GM12878 (cell line): ENCODE results near the gene LTBP3. TPM values are rescaled to one million over a fixed set of nuclear protein-coding genes. Genes with fewer than 3 reads are reported as not detected.

Experiments
- BRCA1 ChIP-seq: IDR thresholded peaks from 2 replicates; pipeline ENCODE4 v1.6.1; 2011; ENCODE audit warnings: low read depth, low read length, improper control_type of control experiment
- DPF2 ChIP-seq: fragments of 450-650 bp; IDR thresholded peaks from 2 replicates; pipeline ENCODE4 v1.6.1; 2017; ENCODE audit warnings: mild to moderate bottlenecking
- EED ChIP-seq: sonication (generic); IDR thresholded peaks from 2 replicates; pipeline ENCODE4 v1.6.1; 2016; ENCODE audit warnings: antibody characterized with exemption, low read depth
- ESRRA ChIP-seq: IDR thresholded peaks from 2 replicates; pipeline ENCODE4 v1.6.1; 2012; ENCODE audit warnings: mild to moderate bottlenecking, low read length, improper control_type of control experiment
- IKZF2 ChIP-seq, 2 experiments: fragments of 450-650 bp; IDR thresholded peaks; 2 replicates each; pipeline ENCODE4 v1.6.1; 2017; ENCODE audit warnings: mild to moderate bottlenecking in 2 of 2, moderate library complexity in 2 of 2
- JUNB ChIP-seq: IDR thresholded peaks from 2 replicates; pipeline ENCODE4 v1.6.1; 2016; ENCODE audit warnings: antibody characterized with exemption, mild to moderate bottlenecking
- JUND ChIP-seq: IDR thresholded peaks from 2 replicates; pipeline ENCODE4 v1.6.1; 2012; ENCODE audit warnings: low read depth, mild to moderate bottlenecking, low read length, improper control_type of control experiment, moderate library complexity
- KLF5 ChIP-seq: fragments of 450-650 bp; IDR thresholded peaks from 2 replicates; pipeline ENCODE4 v1.6.1; 2014; ENCODE audit warnings: mild to moderate bottlenecking; ENCODE audit not compliant: partially characterized antibody
- MTA3 ChIP-seq: IDR thresholded peaks from 2 replicates; pipeline ENCODE4 v1.6.1; 2012; ENCODE audit warnings: low read length, inconsistent platforms, borderline replicate concordance
- MXI1 ChIP-seq: fragments of 150-350 bp; IDR thresholded peaks from 2 replicates; pipeline ENCODE4 v1.6.1; 2011; ENCODE audit warnings: low read depth, mild to moderate bottlenecking, inconsistent platforms, low read length, improper control_type of control experiment
- MYB ChIP-seq: fragments of 150-350 bp; IDR thresholded peaks from 2 replicates; pipeline ENCODE4 v1.6.1; 2014; ENCODE audit warnings: mild to moderate bottlenecking, low read depth, low read length, borderline replicate concordance
- MYC ChIP-seq: IDR thresholded peaks from 2 replicates; pipeline ENCODE4 v1.6.1; 2011; ENCODE audit warnings: mild to moderate bottlenecking, low read length, moderate library complexity, inconsistent platforms; ENCODE audit not compliant: insufficient read depth, insufficient replicate concordance, insufficient read length, severe bottlenecking
- NRF1 ChIP-seq: conservative IDR thresholded peaks from 2 replicates; pipeline ENCODE4 v1.6.1; 2011; ENCODE audit warnings: mild to moderate bottlenecking, low read depth, low read length, improper control_type of control experiment
- PBX3 ChIP-seq: IDR thresholded peaks from 2 replicates; pipeline ENCODE4 v1.6.1; 2011; ENCODE audit warnings: mild to moderate bottlenecking, low read depth, low read length, moderate library complexity; ENCODE audit not compliant: insufficient replicate concordance
- POLR2A ChIP-seq: IDR thresholded peaks from 2 replicates; pipeline ENCODE4 v1.6.1; 2011; ENCODE audit warnings: low read depth, mild to moderate bottlenecking, low read length
- POLR2AphosphoS5 ChIP-seq: IDR thresholded peaks from 2 replicates; pipeline ENCODE4 v1.6.1; 2011; ENCODE audit warnings: mild to moderate bottlenecking, low read length, inconsistent platforms
- RAD21 ChIP-seq: IDR thresholded peaks from 2 replicates; pipeline ENCODE4 v1.6.1; 2011; ENCODE audit warnings: mild to moderate bottlenecking, low read depth, low read length, moderate library complexity; ENCODE audit not compliant: insufficient read depth
- RBBP5 ChIP-seq: fragments of 200-600 bp; sonication (generic); conservative IDR thresholded peaks from 2 replicates; pipeline ENCODE4 v1.6.1; 2016
- RELA ChIP-seq: fragments of 450-650 bp; IDR thresholded peaks from 2 replicates; pipeline ENCODE4 v1.8.0; 2014; ENCODE audit warnings: borderline replicate concordance; ENCODE audit not compliant: partially characterized antibody
- SMC3 ChIP-seq: IDR thresholded peaks from 2 replicates; pipeline ENCODE4 v1.6.1; 2011; ENCODE audit warnings: low read length, improper control_type of control experiment, borderline replicate concordance
- STAT3 ChIP-seq: IDR thresholded peaks from 2 replicates; pipeline ENCODE4 v1.6.1; 2011; ENCODE audit warnings: low read depth, low read length, improper control_type of control experiment
- TARDBP ChIP-seq: IDR thresholded peaks from 2 replicates; pipeline ENCODE4 v1.6.1; 2016; ENCODE audit warnings: borderline replicate concordance
- TCF3 ChIP-seq: IDR thresholded peaks from 2 replicates; pipeline ENCODE4 v1.6.1; 2012; ENCODE audit warnings: low read depth, mild to moderate bottlenecking, low read length, borderline replicate concordance; ENCODE audit not compliant: insufficient read depth
- polyA plus RNA-seq, 11 experiments: library from polyadenylated mRNA; depleted of rRNA in 4 of 11; unstranded in 6 of 11; stranded (reverse) in 5 of 11; fragments of >200 nt; fragmentation: Nextera tagmentation in 4 of 11; fragmentation: Illumina TruSeq in 1 of 11; extraction: Ambion mirVana in 4 of 11; extraction: Trizol in 1 of 11; gene quantifications; 1 replicate in 1 of 11; 2 replicates in 10 of 11; pipeline versions ENCODE4 v1.2.1 to v1.2.3, GENCODE V29; 2011 to 2016; ENCODE audit warnings: inconsistent platforms in 2 of 11, missing spikeins in 2 of 11, low read depth in 1 of 11
- total RNA-seq, 4 experiments: library from RNA; depleted of rRNA in 3 of 4; stranded (reverse); fragments of >200 nt in 3 of 4; fragmentation: Illumina TruSeq in 1 of 4; extraction: Trizol in 1 of 4; gene quantifications; 2 replicates each; pipeline versions ENCODE4 v1.2.1 to v1.2.3, GENCODE V29; 2013 to 2021
- TF ChIP-seq, protein P1 (sequence below): fragments of 150-350 bp; IDR thresholded peaks from 2 replicates; pipeline ENCODE4 v1.6.1; 2014; ENCODE audit warnings: mild to moderate bottlenecking, low read depth, low read length
- TF ChIP-seq, protein P2 (sequence below): IDR thresholded peaks from 2 replicates; pipeline ENCODE4 v1.6.1; 2012; ENCODE audit warnings: mild to moderate bottlenecking, low read depth, low read length

LTBP3 gene
- total and polyA plus RNA-seq, 10 of the 15 experiments (the other 5 are each of a cell fraction or from before 2014, with no cell fraction given): 2.2 to 12.2 (median 6.2) TPM; not detected in 2

DNA sequence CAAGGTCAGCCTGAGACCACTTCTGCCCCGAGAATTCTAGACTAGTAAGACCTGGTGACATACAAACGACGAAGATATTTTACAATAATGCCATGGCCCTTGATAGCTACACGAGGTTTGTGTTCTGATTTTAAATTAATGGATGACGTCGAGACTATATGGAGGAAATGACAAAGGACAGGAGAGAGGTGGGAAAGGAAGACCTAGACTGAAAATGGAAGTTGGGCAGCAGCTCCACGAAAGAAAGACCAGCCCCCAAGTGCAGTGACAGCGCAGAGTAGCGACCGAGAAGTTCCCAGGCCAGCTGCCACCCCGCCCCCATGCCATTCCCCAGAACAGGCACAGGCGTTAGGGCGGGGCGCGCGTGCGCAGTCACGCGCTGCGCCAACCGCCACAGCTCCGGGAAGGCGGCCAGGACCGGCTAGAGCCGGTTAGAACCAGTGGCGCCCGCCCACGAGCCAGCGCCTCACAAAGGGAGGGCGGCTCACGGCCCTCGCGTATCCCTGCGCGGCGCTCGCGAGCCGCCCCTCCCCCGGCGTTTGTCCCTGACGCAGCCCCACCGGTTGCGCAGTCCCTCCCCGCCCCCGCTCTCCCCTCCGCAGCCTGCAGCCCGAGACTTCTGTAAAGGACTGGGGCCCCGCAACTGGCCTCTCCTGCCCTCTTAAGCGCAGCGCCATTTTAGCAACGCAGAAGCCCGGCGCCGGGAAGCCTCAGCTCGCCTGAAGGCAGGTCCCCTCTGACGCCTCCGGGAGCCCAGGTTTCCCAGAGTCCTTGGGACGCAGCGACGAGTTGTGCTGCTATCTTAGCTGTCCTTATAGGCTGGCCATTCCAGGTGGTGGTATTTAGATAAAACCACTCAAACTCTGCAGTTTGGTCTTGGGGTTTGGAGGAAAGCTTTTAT is 60.8 kb downstream of the LTBP3 start (continued):
- no peak for TF ChIP-seq TARDBP
- peak; percentile 20; the same call in 1 of the 2 replicates for TF ChIP-seq MXI1
- TF ChIP-seq RELA: peak; percentile 86
- TF ChIP-seq JUNB: no peak
- peak; percentile 42 for TF ChIP-seq PBX3
- TF ChIP-seq DPF2: peak; percentile 66; the same call in 1 of the 2 replicates
- TF ChIP-seq RAD21: peak; percentile 24; the same call in 1 of the 2 replicates
- TF ChIP-seq, protein P1, sequence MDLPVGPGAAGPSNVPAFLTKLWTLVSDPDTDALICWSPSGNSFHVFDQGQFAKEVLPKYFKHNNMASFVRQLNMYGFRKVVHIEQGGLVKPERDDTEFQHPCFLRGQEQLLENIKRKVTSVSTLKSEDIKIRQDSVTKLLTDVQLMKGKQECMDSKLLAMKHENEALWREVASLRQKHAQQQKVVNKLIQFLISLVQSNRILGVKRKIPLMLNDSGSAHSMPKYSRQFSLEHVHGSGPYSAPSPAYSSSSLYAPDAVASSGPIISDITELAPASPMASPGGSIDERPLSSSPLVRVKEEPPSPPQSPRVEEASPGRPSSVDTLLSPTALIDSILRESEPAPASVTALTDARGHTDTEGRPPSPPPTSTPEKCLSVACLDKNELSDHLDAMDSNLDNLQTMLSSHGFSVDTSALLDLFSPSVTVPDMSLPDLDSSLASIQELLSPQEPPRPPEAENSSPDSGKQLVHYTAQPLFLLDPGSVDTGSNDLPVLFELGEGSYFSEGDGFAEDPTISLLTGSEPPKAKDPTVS: no peak
- TF ChIP-seq TCF3: peak; percentile 92
- TF ChIP-seq, protein P2, sequence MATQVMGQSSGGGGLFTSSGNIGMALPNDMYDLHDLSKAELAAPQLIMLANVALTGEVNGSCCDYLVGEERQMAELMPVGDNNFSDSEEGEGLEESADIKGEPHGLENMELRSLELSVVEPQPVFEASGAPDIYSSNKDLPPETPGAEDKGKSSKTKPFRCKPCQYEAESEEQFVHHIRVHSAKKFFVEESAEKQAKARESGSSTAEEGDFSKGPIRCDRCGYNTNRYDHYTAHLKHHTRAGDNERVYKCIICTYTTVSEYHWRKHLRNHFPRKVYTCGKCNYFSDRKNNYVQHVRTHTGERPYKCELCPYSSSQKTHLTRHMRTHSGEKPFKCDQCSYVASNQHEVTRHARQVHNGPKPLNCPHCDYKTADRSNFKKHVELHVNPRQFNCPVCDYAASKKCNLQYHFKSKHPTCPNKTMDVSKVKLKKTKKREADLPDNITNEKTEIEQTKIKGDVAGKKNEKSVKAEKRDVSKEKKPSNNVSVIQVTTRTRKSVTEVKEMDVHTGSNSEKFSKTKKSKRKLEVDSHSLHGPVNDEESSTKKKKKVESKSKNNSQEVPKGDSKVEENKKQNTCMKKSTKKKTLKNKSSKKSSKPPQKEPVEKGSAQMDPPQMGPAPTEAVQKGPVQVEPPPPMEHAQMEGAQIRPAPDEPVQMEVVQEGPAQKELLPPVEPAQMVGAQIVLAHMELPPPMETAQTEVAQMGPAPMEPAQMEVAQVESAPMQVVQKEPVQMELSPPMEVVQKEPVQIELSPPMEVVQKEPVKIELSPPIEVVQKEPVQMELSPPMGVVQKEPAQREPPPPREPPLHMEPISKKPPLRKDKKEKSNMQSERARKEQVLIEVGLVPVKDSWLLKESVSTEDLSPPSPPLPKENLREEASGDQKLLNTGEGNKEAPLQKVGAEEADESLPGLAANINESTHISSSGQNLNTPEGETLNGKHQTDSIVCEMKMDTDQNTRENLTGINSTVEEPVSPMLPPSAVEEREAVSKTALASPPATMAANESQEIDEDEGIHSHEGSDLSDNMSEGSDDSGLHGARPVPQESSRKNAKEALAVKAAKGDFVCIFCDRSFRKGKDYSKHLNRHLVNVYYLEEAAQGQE: peak; percentile 35; the same call in 1 of the 2 replicates
- peak; percentile 28 for TF ChIP-seq SMC3
- peak; percentile 52 for TF ChIP-seq NRF1
- TF ChIP-seq EED: peak; percentile 96
- TF ChIP-seq POLR2AphosphoS5: peak; percentile 79
- TF ChIP-seq ESRRA: peak; percentile 77; the same call in 1 of the 2 replicates
- peak; percentile 78 for TF ChIP-seq MYC
- TF ChIP-seq BRCA1: no peak
- peak; percentile 87; the same call in 1 of the 2 replicates for TF ChIP-seq STAT3
- TF ChIP-seq MYB: peak; percentile 99
- no peak for TF ChIP-seq KLF5
- no peak for TF ChIP-seq MTA3
- peak; percentile 69 for TF ChIP-seq POLR2A
- TF ChIP-seq RBBP5: no peak
- peak; percentile 99 for TF ChIP-seq IKZF2 (IDR thresholded peaks at IDR 0.05)
- TF ChIP-seq JUND: no peak
